ENCODE data around the gene MGRN1.

MGRN1 gene

GRCh38 chr16:4654964-4655590, 30.5 kb downstream of the MGRN1 start:
- Histone ChIP-seq H3K27me3 (ENCODE audit: insufficient read depth, poor library complexity, severe bottlenecking) (no peaks in the 10 kb centered on the region), H3K27ac (replicated peaks) (no peak overlapping the region), H3K4me3 (replicated peaks; ENCODE audit: insufficient read depth, low read length) (no peak overlapping the region)
- no peak for DNase-seq (ENCODE audit: low read depth in 1 of 2, low spot score in 1 of 2)
- TF ChIP-seq GABPA (IDR thresholded peaks at IDR 0.05; ENCODE audit: low read depth) (no peak), REST (IDR thresholded peaks at IDR 0.05; ENCODE audit: insufficient replicate concordance, low read depth) (no peak), POLR2AphosphoS5 (IDR thresholded peaks at IDR 0.05; ENCODE audit: low read depth) (no peak), SPI1 (IDR thresholded peaks at IDR 0.05; ENCODE audit: borderline replicate concordance, low read depth) (no peak), CTCF (IDR thresholded peaks at IDR 0.05; ENCODE audit: insufficient read depth, low read length) (no peak)

GRCh38 chr16:4655801-4656200, 31.2 kb downstream of the MGRN1 start:
- TF ChIP-seq REST (IDR thresholded peaks at IDR 0.05; ENCODE audit: insufficient replicate concordance, low read depth): no peak
- no peak for TF ChIP-seq POLR2AphosphoS5 (IDR thresholded peaks at IDR 0.05; ENCODE audit: low read depth)
- no peak for TF ChIP-seq GABPA (IDR thresholded peaks at IDR 0.05; ENCODE audit: low read depth)
- TF ChIP-seq SPI1 (IDR thresholded peaks at IDR 0.05; ENCODE audit: borderline replicate concordance, low read depth): no peak
- no peak for TF ChIP-seq CTCF (IDR thresholded peaks at IDR 0.05; ENCODE audit: insufficient read depth, low read length)
- no peak for DNase-seq (ENCODE audit: low read depth in 1 of 2, low spot score in 1 of 2)
- Histone ChIP-seq H3K27me3 (ENCODE audit: insufficient read depth, poor library complexity, severe bottlenecking) (no peaks in the 10 kb centered on the region), H3K4me3 (replicated peaks; ENCODE audit: insufficient read depth, low read length) (no peak overlapping the region), H3K27ac (replicated peaks) (no peak overlapping the region)

- Histone ChIP-seq H3K27me3 (ENCODE audit: insufficient read depth, poor library complexity, severe bottlenecking) (no peaks in the 10 kb centered on the region), H3K4me3 (replicated peaks; ENCODE audit: insufficient read depth, low read length) (no peak overlapping the region), H3K27ac (replicated peaks) (no peak overlapping the region)
- TF ChIP-seq SPI1 (IDR thresholded peaks at IDR 0.05; ENCODE audit: borderline replicate concordance, low read depth) (no peak), CTCF (IDR thresholded peaks at IDR 0.05; ENCODE audit: insufficient read depth, low read length) (no peak), POLR2AphosphoS5 (IDR thresholded peaks at IDR 0.05; ENCODE audit: low read depth) (no peak), REST (IDR thresholded peaks at IDR 0.05; ENCODE audit: insufficient replicate concordance, low read depth) (no peak), GABPA (IDR thresholded peaks at IDR 0.05; ENCODE audit: low read depth) (no peak)
- no peak for DNase-seq (ENCODE audit: low read depth in 1 of 2, low spot score in 1 of 2)
These were observed 31.6 kb downstream of the MGRN1 start for GRCh38 chr16:4656221-4656620.
